Liver (tissue), 9 donors: ENCODE measurements around the gene CASQ1. TPM values are rescaled to one million over a fixed set of nuclear protein-coding genes. Genes with fewer than 3 reads are reported as not detected.

Experiments used
- DNase-seq: peaks from one replicate; pipeline ENCODE4 v3.0.0-alpha.2; 2017; ENCODE audit warnings: low spot score
- H3K27ac ChIP-seq, 2 donors: one replicate each; pipeline ENCODE4 v1.7.0; 2013; ENCODE audit warnings: inconsistent platforms in 2 of 2, low read length in 2 of 2, control low read depth in 1 of 2, low read depth in 1 of 2, mild to moderate bottlenecking in 1 of 2
- H3K27me3 ChIP-seq, 4 donors: one replicate each; pipeline versions ENCODE4 v1.6.1 to v1.7.0; 2013; ENCODE audit warnings: low read length in 3 of 4, inconsistent platforms in 1 of 4, mild to moderate bottlenecking in 1 of 4, moderate library complexity in 1 of 4; ENCODE audit not compliant: control insufficient read depth in 4 of 4, insufficient read depth in 4 of 4
- H3K36me3 ChIP-seq, 4 donors: one replicate each; pipeline versions ENCODE4 v1.6.1 to v1.7.0; 2013; ENCODE audit warnings: low read length in 3 of 4, mild to moderate bottlenecking in 3 of 4, low read depth in 1 of 4, moderate library complexity in 1 of 4; ENCODE audit not compliant: control insufficient read depth in 4 of 4, insufficient read depth in 3 of 4
- H3K4me1 ChIP-seq, 4 donors: one replicate each; pipeline versions ENCODE4 v1.6.1 to v1.7.0; 2013; ENCODE audit warnings: low read length in 3 of 4, mild to moderate bottlenecking in 3 of 4, moderate library complexity in 1 of 4; ENCODE audit not compliant: control insufficient read depth in 4 of 4, insufficient read depth in 4 of 4
- H3K4me3 ChIP-seq, 3 donors: one replicate each; pipeline versions ENCODE4 v1.6.1 to v1.7.0; 2013; ENCODE audit warnings: low read length in 3 of 3, control low read depth in 1 of 3, low read depth in 1 of 3, mild to moderate bottlenecking in 1 of 3
- H3K9ac ChIP-seq, 2 donors: one replicate each; pipeline ENCODE4 v1.7.0; 2013; ENCODE audit warnings: low read length in 2 of 2, mild to moderate bottlenecking in 2 of 2, moderate library complexity in 2 of 2, control low read depth in 1 of 2, low read depth in 1 of 2
- H3K9me3 ChIP-seq, 4 donors: one replicate each; pipeline versions ENCODE4 v1.6.1 to v1.7.0; 2013; ENCODE audit warnings: low read length in 3 of 4; ENCODE audit not compliant: control insufficient read depth in 4 of 4
- ATF3 ChIP-seq: IDR thresholded peaks from 2 replicates; pipeline ENCODE4 v1.6.1; 2016; ENCODE audit warnings: antibody characterized with exemption
- CTCF ChIP-seq: fragments of 150-350 bp; IDR thresholded peaks from 2 replicates; pipeline ENCODE4 v1.5.1; 2017; ENCODE audit warnings: improper control_type of control experiment, low read depth, low read length; ENCODE audit not compliant: missing input control
- EGR1 ChIP-seq, 2 donors: IDR thresholded peaks; 2 replicates each; pipeline ENCODE4 v1.6.1; 2016 to 2018; ENCODE audit warnings: antibody characterized with exemption in 2 of 2, low read depth in 2 of 2
- GABPA ChIP-seq, 2 donors: IDR thresholded peaks in 1 of 2; conservative IDR thresholded peaks in 1 of 2; 2 replicates each; pipeline ENCODE4 v1.6.1; 2016; ENCODE audit warnings: antibody characterized with exemption in 2 of 2, mild to moderate bottlenecking in 1 of 2, moderate library complexity in 1 of 2
- HNF4A ChIP-seq, 2 donors: conservative IDR thresholded peaks; 2 replicates each; pipeline ENCODE4 v1.6.1; 2016; ENCODE audit warnings: antibody characterized with exemption in 2 of 2, mild to moderate bottlenecking in 2 of 2
- JUND ChIP-seq, 2 donors: IDR thresholded peaks; 2 replicates each; pipeline ENCODE4 v1.6.1; 2016; ENCODE audit warnings: antibody characterized with exemption in 2 of 2
- MAX ChIP-seq: IDR thresholded peaks from 2 replicates; pipeline ENCODE4 v1.6.1; 2016; ENCODE audit warnings: antibody characterized with exemption
- REST ChIP-seq: IDR thresholded peaks from 2 replicates; pipeline ENCODE4 v1.6.1; 2016; ENCODE audit warnings: antibody characterized with exemption, mild to moderate bottlenecking
- RXRA ChIP-seq, 2 donors: IDR thresholded peaks; 2 replicates each; pipeline ENCODE4 v1.6.1; 2017 to 2018; ENCODE audit warnings: antibody characterized with exemption in 2 of 2, mild to moderate bottlenecking in 1 of 2
- YY1 ChIP-seq: IDR thresholded peaks from 2 replicates; pipeline ENCODE4 v1.6.1; 2016; ENCODE audit warnings: antibody characterized with exemption, mild to moderate bottlenecking
- ZBTB33 ChIP-seq: IDR thresholded peaks from 2 replicates; pipeline ENCODE4 v1.6.1; 2016; ENCODE audit warnings: antibody characterized with exemption
- WGBS: extraction: QIAGEN DNeasy Blood & Tissue Kit; methylation state at CpG from one replicate; pipeline ENCODE4 v1.1.7; 2013; 5-methylcytosine and 5-hydroxymethylcytosine counted together
- polyA plus RNA-seq, 2 donors: library from polyadenylated mRNA; stranded (reverse) in 1 of 2; unstranded in 1 of 2; fragments of 200-250 nt in 1 of 2; fragments of >200 nt in 1 of 2; fragmentation: Nextera tagmentation in 1 of 2; extraction: Ambion mirVana in 1 of 2; gene quantifications; one replicate each; pipeline versions ENCODE4 v1.2.1 to v1.2.3, GENCODE V29; 2013 to 2015
- total RNA-seq, 2 donors: library from RNA; depleted of rRNA; stranded (reverse); fragments of >200 nt; gene quantifications; one replicate each; pipeline ENCODE4 v1.2.3, GENCODE V29; 2014
- donor health status: healthy.
- donor health status: healthy.
- donor health status: healthy.
- donor health status: healthy.
- donor health status: healthy.

The CASQ1 gene
- total and polyA plus RNA-seq, 4 donors, result not detected

- Histone ChIP-seq H3K4me3 (no peak overlapping the region), H3K27ac (no peak overlapping the region), H3K36me3 (no peaks in the 10 kb centered on the region), H3K27me3 (no peaks in the 10 kb centered on the region), H3K9ac (no peak overlapping the region), H3K9me3 (no peaks in the 10 kb centered on the region), H3K4me1 (peaks cover 2 to 7% (median 5%) of the 10 kb centered on the region in 4 donors)
- TF ChIP-seq EGR1 (IDR thresholded peaks at IDR 0.05; ENCODE audit: low read depth in 2 of 2), result no peak
- no peak for TF ChIP-seq YY1
- no peak for TF ChIP-seq ZBTB33
- TF ChIP-seq CTCF, result no peak
- no peak for TF ChIP-seq GABPA (IDR thresholded peaks at IDR 0.05 in 1 of 2, conservative IDR thresholded peaks at IDR 0.05 in 1 of 2)
- TF ChIP-seq RXRA (IDR thresholded peaks at IDR 0.05), result no peak
- TF ChIP-seq REST, result no peak
- no peak for TF ChIP-seq JUND (IDR thresholded peaks at IDR 0.05)
- no peak for TF ChIP-seq MAX
- 65% methylated on average over 2 of the region's 2 CpGs for WGBS
- DNase-seq, result no peak
Observed at GRCh38 chr1:160194737-160195059, 4.3 kb downstream of the CASQ1 start.

- Histone ChIP-seq H3K4me3 (no peak overlapping the region), H3K9ac (no peak overlapping the region), H3K4me1 (peaks cover 2 to 7% (median 5%) of the 10 kb centered on the region in 4 donors), H3K27ac (no peak overlapping the region), H3K36me3 (no peaks in the 10 kb centered on the region), H3K9me3 (no peaks in the 10 kb centered on the region), H3K27me3 (no peaks in the 10 kb centered on the region)
- DNase-seq, result no peak
- 91% methylated on average over 4 of the region's 4 CpGs for WGBS
- no peak for TF ChIP-seq JUND (IDR thresholded peaks at IDR 0.05)
Observed at GRCh38 chr1:160196143-160196542, 5.8 kb downstream of the CASQ1 start.

- no peak for TF ChIP-seq EGR1 (IDR thresholded peaks at IDR 0.05; ENCODE audit: low read depth in 2 of 2)
- no peak for TF ChIP-seq ATF3
- no peak for TF ChIP-seq HNF4A (conservative IDR thresholded peaks at IDR 0.05)
- no peak for TF ChIP-seq GABPA (IDR thresholded peaks at IDR 0.05 in 1 of 2, conservative IDR thresholded peaks at IDR 0.05 in 1 of 2)
- 92% methylated on average over 4 of the region's 4 CpGs for WGBS
- Histone ChIP-seq H3K4me3 (no peak overlapping the region), H3K9me3 (no peaks in the 10 kb centered on the region), H3K27ac (no peak overlapping the region), H3K36me3 (no peaks in the 10 kb centered on the region), H3K9ac (no peak overlapping the region), H3K27me3 (no peaks in the 10 kb centered on the region), H3K4me1 (peaks cover 2 to 7% (median 5%) of the 10 kb centered on the region in 4 donors)
- no peak for DNase-seq
Observed at GRCh38 chr1:160197231-160197630, 6.9 kb downstream of the CASQ1 start.
